K562 (cell line): Measurements from ENCODE around the gene CD93. TPM values are rescaled to one million over a fixed set of nuclear protein-coding genes. Genes with fewer than 3 reads are reported as not detected.

Source experiments
- CBFA2T2 ChIP-seq: fragments of 450-650 bp; conservative IDR thresholded peaks from 2 replicates; pipeline ENCODE4 v1.6.1; 2017; ENCODE audit warnings: mild to moderate bottlenecking
- GMEB1 ChIP-seq: fragments of 250-450 bp; sonication (Bioruptor Pico); IDR thresholded peaks from 2 replicates; pipeline ENCODE4 v1.4.0; 2020; ENCODE audit warnings: mild to moderate bottlenecking
- HMBOX1 ChIP-seq: sonication (generic); IDR thresholded peaks from 2 replicates; pipeline ENCODE4 v1.6.1; 2016
- MCM3 ChIP-seq: fragments of 450-650 bp; IDR thresholded peaks from 2 replicates; pipeline ENCODE4 v1.6.1; 2016
- MYC ChIP-seq, 2 experiments: fragments of 250-450 bp in 1 of 2; sonication (Bioruptor Pico) in 1 of 2; IDR thresholded peaks; 2 replicates each; pipeline versions ENCODE4 v1.5.1 to v1.6.1; 2012 to 2021; ENCODE audit warnings: low read depth in 2 of 2, borderline replicate concordance in 1 of 2, improper control_type of control experiment in 1 of 2, low read length in 1 of 2, mild to moderate bottlenecking in 1 of 2, moderate library complexity in 1 of 2
- NCOA6 ChIP-seq: fragments of 450-650 bp; IDR thresholded peaks from 2 replicates; pipeline ENCODE4 v1.6.1; 2017; ENCODE audit warnings: mild to moderate bottlenecking
- NCOR1 ChIP-seq: fragments of 450-650 bp; IDR thresholded peaks from 2 replicates; pipeline ENCODE4 v1.6.1; 2016; ENCODE audit warnings: mild to moderate bottlenecking, moderate library complexity
- PURB ChIP-seq: sonication (generic); formaldehyde crosslinking; IDR thresholded peaks from 2 replicates; pipeline ENCODE4 v1.9.0; 2021; ENCODE audit warnings: low read depth, mild to moderate bottlenecking, missing genetic modification reagents
- RAD51 ChIP-seq: fragments of 450-650 bp; IDR thresholded peaks from 2 replicates; pipeline ENCODE4 v1.7.1; 2016; ENCODE audit warnings: low read depth, mild to moderate bottlenecking, borderline replicate concordance
- RCOR1 ChIP-seq, 2 experiments: IDR thresholded peaks; 2 replicates each; pipeline ENCODE4 v1.6.1; 2012; ENCODE audit warnings: low read depth in 2 of 2, low read length in 2 of 2, borderline replicate concordance in 1 of 2, improper control_type of control experiment in 1 of 2
- SIRT6 ChIP-seq: IDR thresholded peaks from one replicate; pipeline ENCODE4 v1.6.1; 2012; ENCODE audit warnings: low read depth, mild to moderate bottlenecking, control low read depth, inconsistent platforms, low read length, moderate library complexity
- SLC30A9 ChIP-seq: fragments of 250-450 bp; sonication (Bioruptor Pico); IDR thresholded peaks from 2 replicates; pipeline ENCODE4 v1.8.0; 2022; ENCODE audit warnings: mild to moderate bottlenecking, moderate library complexity
- TAL1 ChIP-seq: fragments of 450-650 bp; IDR thresholded peaks from 2 replicates; pipeline ENCODE4 v1.6.1; 2016; ENCODE audit warnings: mild to moderate bottlenecking
- THRAP3 ChIP-seq: fragments of 450-650 bp; IDR thresholded peaks from 2 replicates; pipeline ENCODE4 v1.6.1; 2016; ENCODE audit warnings: mild to moderate bottlenecking, inconsistent platforms, borderline replicate concordance
- TRIM24 ChIP-seq, 2 experiments: fragments of 450-650 bp; IDR thresholded peaks; 2 replicates each; pipeline ENCODE4 v1.6.1; 2016
- ZC3H4 ChIP-seq: sonication (generic); formaldehyde crosslinking; IDR thresholded peaks from 2 replicates; pipeline ENCODE4 v1.9.0; 2021; ENCODE audit warnings: missing genetic modification reagents, borderline replicate concordance
- ZNF212 ChIP-seq: fragments of 450-650 bp; formaldehyde crosslinking; IDR thresholded peaks from 2 replicates; pipeline ENCODE4 v1.4.0; 2020; ENCODE audit warnings: mild to moderate bottlenecking
- ZNF253 ChIP-seq: fragments of 250-450 bp; sonication (Bioruptor Pico); conservative IDR thresholded peaks from 2 replicates; pipeline ENCODE4 v1.6.1; 2021; ENCODE audit warnings: mild to moderate bottlenecking
- ZNF696 ChIP-seq: fragments of 250-450 bp; sonication (Bioruptor Pico); conservative IDR thresholded peaks from 2 replicates; pipeline ENCODE4 v1.4.0; 2020; ENCODE audit warnings: mild to moderate bottlenecking, moderate library complexity
- polyA plus RNA-seq, 8 experiments: library from polyadenylated mRNA; depleted of rRNA in 4 of 8; stranded (reverse) in 5 of 8; unstranded in 3 of 8; fragments of >200 nt; fragmentation: Nextera tagmentation in 2 of 8; fragmentation: Illumina TruSeq in 1 of 8; extraction: Ambion mirVana in 2 of 8; extraction: Trizol in 1 of 8; gene quantifications; 2 replicates each; pipeline versions ENCODE4 v1.2.1 to v1.2.3, GENCODE V29; 2011 to 2014; ENCODE audit warnings: inconsistent platforms in 1 of 8, missing spikeins in 1 of 8
- total RNA-seq, 7 experiments: library from RNA; depleted of rRNA in 6 of 7; stranded (reverse); fragments of >200 nt in 6 of 7; fragmentation: Illumina TruSeq in 2 of 7; extraction: Trizol in 2 of 7; gene quantifications; 2 replicates each; pipeline versions ENCODE4 v1.2.1 to v1.2.3, GENCODE V29; 2011 to 2021; ENCODE audit warnings: low replicate concordance in 1 of 7
- TF ChIP-seq, protein P1 (sequence below): sonication (generic); formaldehyde crosslinking; IDR thresholded peaks from 2 replicates; pipeline ENCODE4 v1.5.0; 2020; ENCODE audit warnings: missing genetic modification reagents
- TF ChIP-seq, protein P2 (sequence below): fragments of 450-650 bp; IDR thresholded peaks from 2 replicates; pipeline ENCODE4 v1.6.1; 2016; ENCODE audit warnings: low read depth, mild to moderate bottlenecking, moderate library complexity
- TF ChIP-seq, protein P3 (sequence below): fragments of 150-350 bp; conservative IDR thresholded peaks from 2 replicates; pipeline ENCODE4 v1.6.1; 2014; ENCODE audit warnings: low read length
- TF ChIP-seq, protein P4 (sequence below): IDR thresholded peaks from 3 replicates; pipeline ENCODE4 v1.6.1; 2011; ENCODE audit warnings: borderline replicate concordance, mild to moderate bottlenecking; ENCODE audit not compliant: insufficient read length, insufficient read depth

The CD93 gene
- total and polyA plus RNA-seq, 9 of the 15 experiments (the other 6 are each of a cell fraction or from before 2014, with no cell fraction given), result 0.03 to 0.20 (median 0.05) TPM

- TF ChIP-seq SLC30A9 (CRISPR knock-in tag) (no peak), TRIM24 (IDR thresholded peaks at IDR 0.05) (no peak), NCOR1 (no peak), SIRT6 (no peak), ZNF253 (CRISPR knock-in tag) (no peak), RCOR1 (IDR thresholded peaks at IDR 0.05; ENCODE audit: borderline replicate concordance in 1 of 2, low read depth in 2 of 2, low read length in 2 of 2) (0 out of 4 replicates have a peak, but pooled peaks of 1 of the 2 experiments have one; percentile 29), CBFA2T2 (peak; percentile 59), PURB (no peak), MCM3 (no peak), RAD51 (peak; percentile 81), ZC3H4 (no peak), HMBOX1 (no peak), ZNF696 (CRISPR knock-in tag) (no peak), THRAP3 (no peak), MYC (IDR thresholded peaks at IDR 0.05; ENCODE audit: low read depth, low read length) (no peak), MYC (CRISPR knock-in tag; IDR thresholded peaks at IDR 0.05; ENCODE audit: borderline replicate concordance, low read depth) (no peak), TAL1 (peak; percentile 42; the same call in 1 of the 2 replicates), ZNF212 (CRISPR knock-in tag) (no peak), NCOA6 (no peak), GMEB1 (CRISPR knock-in tag) (no peak)
- TF ChIP-seq, protein P1, sequence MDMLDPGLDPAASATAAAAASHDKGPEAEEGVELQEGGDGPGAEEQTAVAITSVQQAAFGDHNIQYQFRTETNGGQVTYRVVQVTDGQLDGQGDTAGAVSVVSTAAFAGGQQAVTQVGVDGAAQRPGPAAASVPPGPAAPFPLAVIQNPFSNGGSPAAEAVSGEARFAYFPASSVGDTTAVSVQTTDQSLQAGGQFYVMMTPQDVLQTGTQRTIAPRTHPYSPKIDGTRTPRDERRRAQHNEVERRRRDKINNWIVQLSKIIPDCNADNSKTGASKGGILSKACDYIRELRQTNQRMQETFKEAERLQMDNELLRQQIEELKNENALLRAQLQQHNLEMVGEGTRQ (CRISPR knock-in tag), result peak; percentile 67
- TF ChIP-seq, protein P2, sequence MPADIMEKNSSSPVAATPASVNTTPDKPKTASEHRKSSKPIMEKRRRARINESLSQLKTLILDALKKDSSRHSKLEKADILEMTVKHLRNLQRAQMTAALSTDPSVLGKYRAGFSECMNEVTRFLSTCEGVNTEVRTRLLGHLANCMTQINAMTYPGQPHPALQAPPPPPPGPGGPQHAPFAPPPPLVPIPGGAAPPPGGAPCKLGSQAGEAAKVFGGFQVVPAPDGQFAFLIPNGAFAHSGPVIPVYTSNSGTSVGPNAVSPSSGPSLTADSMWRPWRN, result no peak
- TF ChIP-seq, protein P3, sequence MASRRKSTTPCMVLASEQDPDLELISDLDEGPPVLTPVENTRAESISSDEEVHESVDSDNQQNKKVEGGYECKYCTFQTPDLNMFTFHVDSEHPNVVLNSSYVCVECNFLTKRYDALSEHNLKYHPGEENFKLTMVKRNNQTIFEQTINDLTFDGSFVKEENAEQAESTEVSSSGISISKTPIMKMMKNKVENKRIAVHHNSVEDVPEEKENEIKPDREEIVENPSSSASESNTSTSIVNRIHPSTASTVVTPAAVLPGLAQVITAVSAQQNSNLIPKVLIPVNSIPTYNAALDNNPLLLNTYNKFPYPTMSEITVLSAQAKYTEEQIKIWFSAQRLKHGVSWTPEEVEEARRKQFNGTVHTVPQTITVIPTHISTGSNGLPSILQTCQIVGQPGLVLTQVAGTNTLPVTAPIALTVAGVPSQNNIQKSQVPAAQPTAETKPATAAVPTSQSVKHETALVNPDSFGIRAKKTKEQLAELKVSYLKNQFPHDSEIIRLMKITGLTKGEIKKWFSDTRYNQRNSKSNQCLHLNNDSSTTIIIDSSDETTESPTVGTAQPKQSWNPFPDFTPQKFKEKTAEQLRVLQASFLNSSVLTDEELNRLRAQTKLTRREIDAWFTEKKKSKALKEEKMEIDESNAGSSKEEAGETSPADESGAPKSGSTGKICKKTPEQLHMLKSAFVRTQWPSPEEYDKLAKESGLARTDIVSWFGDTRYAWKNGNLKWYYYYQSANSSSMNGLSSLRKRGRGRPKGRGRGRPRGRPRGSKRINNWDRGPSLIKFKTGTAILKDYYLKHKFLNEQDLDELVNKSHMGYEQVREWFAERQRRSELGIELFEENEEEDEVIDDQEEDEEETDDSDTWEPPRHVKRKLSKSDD, result no peak
- TF ChIP-seq, protein P4, sequence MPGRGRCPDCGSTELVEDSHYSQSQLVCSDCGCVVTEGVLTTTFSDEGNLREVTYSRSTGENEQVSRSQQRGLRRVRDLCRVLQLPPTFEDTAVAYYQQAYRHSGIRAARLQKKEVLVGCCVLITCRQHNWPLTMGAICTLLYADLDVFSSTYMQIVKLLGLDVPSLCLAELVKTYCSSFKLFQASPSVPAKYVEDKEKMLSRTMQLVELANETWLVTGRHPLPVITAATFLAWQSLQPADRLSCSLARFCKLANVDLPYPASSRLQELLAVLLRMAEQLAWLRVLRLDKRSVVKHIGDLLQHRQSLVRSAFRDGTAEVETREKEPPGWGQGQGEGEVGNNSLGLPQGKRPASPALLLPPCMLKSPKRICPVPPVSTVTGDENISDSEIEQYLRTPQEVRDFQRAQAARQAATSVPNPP, result no peak
These were observed 42.7 kb downstream of the CD93 start (continued) for GRCh38 chr20:23043376-23043775.
